ENCODE results near the gene ZDHHC11.

ZDHHC11 gene

GRCh38 chr5:872301-872700, 21.5 kb upstream of the ZDHHC11 start:
- TF ChIP-seq CTCF (conservative IDR thresholded peaks at IDR 0.05; ENCODE audit: low read depth): no peak
- ChIA-PET POLR2A (ENCODE audit: low non-redundant PET) (no interaction called here), CTCF (interaction anchor here (1.4 kb wide), 1 partner anchor 200 kb away, joined by 3 read pairs; no protein-coding TSS in a partner anchor)
- no peak for DNase-seq (ENCODE audit: low spot score)
- H3K27ac ChIP-seq: no peak overlapping the region

- no peak for TF ChIP-seq CTCF (conservative IDR thresholded peaks at IDR 0.05; ENCODE audit: low read depth)
- H3K27ac ChIP-seq: no peak overlapping the region
- ChIA-PET POLR2A (ENCODE audit: low non-redundant PET) (no interaction called here), CTCF (interaction anchor here (1.4 kb wide), 1 partner anchor 200 kb away, joined by 3 read pairs; no protein-coding TSS in a partner anchor)
- no peak for DNase-seq (ENCODE audit: low spot score)
Measured at GRCh38 chr5:871596-872298, 21.0 kb upstream of the ZDHHC11 start.

GRCh38 chr5:870956-871355, 20.2 kb upstream of the ZDHHC11 start:
- POLR2A ChIA-PET (ENCODE audit: low non-redundant PET): no interaction called here
- CTCF ChIA-PET: no interaction called here
- H3K27ac ChIP-seq: no peak overlapping the region
- no peak for TF ChIP-seq CTCF (conservative IDR thresholded peaks at IDR 0.05; ENCODE audit: low read depth)
- no peak for DNase-seq (ENCODE audit: low spot score)

- CTCF ChIA-PET: no interaction called here
- TF ChIP-seq CTCF (conservative IDR thresholded peaks at IDR 0.05; ENCODE audit: low read depth): no peak
Measured at GRCh38 chr5:868428-869135, 17.8 kb upstream of the ZDHHC11 start.

GRCh38 chr5:867300-867870, 16.6 kb upstream of the ZDHHC11 start:
- POLR2A ChIA-PET (ENCODE audit: low non-redundant PET): no interaction called here
- no peak for TF ChIP-seq CTCF (conservative IDR thresholded peaks at IDR 0.05; ENCODE audit: low read depth)

More at GRCh38 chr5:868428-869135, 17.8 kb upstream of the ZDHHC11 start:
- POLR2A ChIA-PET (ENCODE audit: low non-redundant PET): no interaction called here
- no peak overlapping the region for H3K27ac ChIP-seq
- DNase-seq (ENCODE audit: low spot score): no peak

GRCh38 chr5:865771-866170, 15.0 kb upstream of the ZDHHC11 start:
- no peak for DNase-seq (ENCODE audit: low spot score)
- POLR2A ChIA-PET (ENCODE audit: low non-redundant PET): no interaction called here
- CTCF ChIA-PET: no interaction called here
- TF ChIP-seq CTCF (conservative IDR thresholded peaks at IDR 0.05; ENCODE audit: low read depth): no peak
- H3K27ac ChIP-seq: peak overlapping the region; percentile 19

More at GRCh38 chr5:867300-867870, 16.6 kb upstream of the ZDHHC11 start:
- DNase-seq (ENCODE audit: low spot score): no peak
- peak overlapping the region; percentile 23; the same call in 1 of the 2 replicates for H3K27ac ChIP-seq
- CTCF ChIA-PET: no interaction called here
